KOPT-K1 (cell line): ENCODE results near the gene POLD2.
A peak's percentile ranks its signal among the peaks of the same experiment; 100 is the strongest.

Experiments
- H3K27ac ChIP-seq: fragments of 200-600 bp; sonication (generic); 2 replicates; pipeline ENCODE4 v1.5.1; 2016; ENCODE audit warnings: antibody characterized with exemption, mild to moderate bottlenecking, low read depth, low read length; ENCODE audit not compliant: poor library complexity, severe bottlenecking
- H3K36me3 ChIP-seq: fragments of 200-600 bp; sonication (generic); 2 replicates; pipeline ENCODE4 v1.5.1; 2017; ENCODE audit warnings: antibody characterized with exemption, mild to moderate bottlenecking, low read length, moderate library complexity; ENCODE audit not compliant: insufficient read depth
- H3K9me3 ChIP-seq: fragments of 200-600 bp; sonication (generic); 2 replicates; pipeline ENCODE4 v1.5.1; 2017; ENCODE audit warnings: antibody characterized with exemption, low read length, mild to moderate bottlenecking; ENCODE audit not compliant: insufficient read depth, poor library complexity, severe bottlenecking

Gene POLD2

DNA sequence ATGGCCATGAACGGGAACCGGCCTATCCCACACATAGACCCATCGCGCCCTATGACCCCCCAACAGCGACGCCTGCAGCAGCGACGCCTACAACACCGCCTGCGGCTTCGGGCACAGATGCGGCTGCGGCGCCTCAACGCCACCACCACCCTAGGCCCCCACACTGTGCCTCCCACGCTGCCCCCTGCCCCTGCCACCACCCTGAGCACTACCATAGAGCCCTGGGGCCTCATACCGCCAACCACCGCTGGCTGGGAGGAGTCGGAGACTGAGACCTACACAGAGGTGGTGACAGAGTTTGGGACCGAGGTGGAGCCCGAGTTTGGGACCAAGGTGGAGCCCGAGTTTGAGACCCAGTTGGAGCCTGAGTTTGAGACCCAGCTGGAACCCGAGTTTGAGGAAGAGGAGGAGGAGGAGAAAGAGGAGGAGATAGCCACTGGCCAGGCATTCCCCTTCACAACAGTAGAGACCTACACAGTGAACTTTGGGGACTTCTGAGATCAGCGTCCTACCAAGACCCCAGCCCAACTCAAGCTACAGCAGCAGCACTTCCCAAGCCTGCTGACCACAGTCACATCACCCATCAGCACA, 9.5 kb downstream of the POLD2 start:
- Histone ChIP-seq H3K36me3 (peaks cover 100% of the 10 kb centered on the region), H3K27ac (peak overlapping the region; percentile 44), H3K9me3 (no peaks in the 10 kb centered on the region)

DNA sequence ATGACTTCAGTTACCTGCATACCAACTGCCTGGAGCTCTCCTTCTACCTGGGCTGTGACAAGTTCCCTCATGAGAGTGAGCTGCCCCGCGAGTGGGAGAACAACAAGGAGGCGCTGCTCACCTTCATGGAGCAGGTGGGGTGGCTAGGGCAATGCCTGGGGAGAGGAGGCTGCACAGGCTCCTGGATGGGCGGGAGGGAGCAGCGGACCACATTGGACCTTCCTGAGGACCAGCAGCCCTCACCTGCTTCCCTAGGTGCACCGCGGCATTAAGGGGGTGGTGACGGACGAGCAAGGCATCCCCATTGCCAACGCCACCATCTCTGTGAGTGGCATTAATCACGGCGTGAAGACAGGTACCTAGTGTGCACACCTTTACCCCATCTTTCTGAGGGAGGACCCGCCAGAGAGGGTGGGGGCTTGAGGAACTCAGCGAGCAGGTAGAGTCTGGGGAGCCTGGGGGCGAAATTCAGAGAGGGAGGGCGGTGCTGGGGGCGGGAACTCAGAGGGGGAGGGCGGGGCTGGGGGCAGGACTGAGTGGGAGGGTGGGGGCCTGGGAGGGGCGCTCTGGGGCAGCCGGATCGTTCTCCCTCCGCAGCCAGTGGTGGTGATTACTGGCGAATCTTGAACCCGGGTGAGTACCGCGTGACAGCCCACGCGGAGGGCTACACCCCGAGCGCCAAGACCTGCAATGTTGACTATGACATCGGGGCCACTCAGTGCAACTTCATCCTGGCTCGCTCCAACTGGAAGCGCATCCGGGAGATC, 10.2 kb downstream of the POLD2 start:
- Histone ChIP-seq H3K36me3 (peaks cover 100% of the 10 kb centered on the region), H3K9me3 (no peaks in the 10 kb centered on the region), H3K27ac (peak overlapping the region; percentile 44)

DNA sequence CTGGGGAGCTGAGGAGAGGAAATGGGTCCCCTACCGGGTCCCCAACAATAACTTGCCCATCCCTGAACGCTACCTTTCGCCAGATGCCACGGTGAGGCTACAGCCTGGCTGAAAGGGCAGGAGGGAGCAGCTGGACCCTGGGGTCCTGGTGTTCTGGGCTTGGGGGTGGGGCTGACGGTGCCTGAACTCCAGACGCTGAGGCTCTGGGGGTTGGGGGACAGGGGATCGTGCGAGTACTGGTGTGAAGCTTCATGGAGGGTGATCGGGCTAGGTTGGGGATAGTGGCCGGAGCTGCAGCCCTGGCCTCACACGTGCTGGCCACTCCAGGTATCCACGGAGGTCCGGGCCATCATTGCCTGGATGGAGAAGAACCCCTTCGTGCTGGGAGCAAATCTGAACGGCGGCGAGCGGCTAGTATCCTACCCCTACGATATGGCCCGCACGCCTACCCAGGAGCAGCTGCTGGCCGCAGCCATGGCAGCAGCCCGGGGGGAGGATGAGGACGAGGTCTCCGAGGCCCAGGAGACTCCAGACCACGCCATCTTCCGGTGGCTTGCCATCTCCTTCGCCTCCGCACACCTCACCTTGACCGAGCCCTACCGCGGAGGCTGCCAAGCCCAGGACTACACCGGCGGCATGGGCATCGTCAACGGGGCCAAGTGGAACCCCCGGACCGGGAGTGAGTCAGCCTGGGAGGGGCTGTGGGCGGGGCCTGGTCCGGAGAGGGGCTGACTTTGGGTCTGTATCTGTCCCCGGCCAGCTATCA, 10.9 kb downstream of the POLD2 start:
- Histone ChIP-seq H3K27ac (peak overlapping the region; percentile 100), H3K9me3 (no peaks in the 10 kb centered on the region), H3K36me3 (peaks cover 100% of the 10 kb centered on the region)

DNA sequence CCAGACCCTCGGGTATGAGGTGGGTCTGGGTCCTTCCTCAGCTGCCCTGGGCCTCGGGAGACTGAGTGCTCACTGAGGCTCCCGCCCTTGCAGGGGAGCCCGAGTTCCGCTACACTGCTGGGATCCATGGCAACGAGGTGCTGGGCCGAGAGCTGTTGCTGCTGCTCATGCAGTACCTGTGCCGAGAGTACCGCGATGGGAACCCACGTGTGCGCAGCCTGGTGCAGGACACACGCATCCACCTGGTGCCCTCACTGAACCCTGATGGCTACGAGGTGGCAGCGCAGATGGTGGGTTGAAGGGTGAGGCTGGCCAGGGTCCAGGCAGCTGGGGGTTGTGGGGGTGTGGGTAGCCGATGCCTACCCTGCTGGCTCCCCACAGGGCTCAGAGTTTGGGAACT, 11.6 kb downstream of the POLD2 start:
- Histone ChIP-seq H3K36me3 (peaks cover 100% of the 10 kb centered on the region), H3K9me3 (no peaks in the 10 kb centered on the region), H3K27ac (peak overlapping the region; percentile 100)

DNA sequence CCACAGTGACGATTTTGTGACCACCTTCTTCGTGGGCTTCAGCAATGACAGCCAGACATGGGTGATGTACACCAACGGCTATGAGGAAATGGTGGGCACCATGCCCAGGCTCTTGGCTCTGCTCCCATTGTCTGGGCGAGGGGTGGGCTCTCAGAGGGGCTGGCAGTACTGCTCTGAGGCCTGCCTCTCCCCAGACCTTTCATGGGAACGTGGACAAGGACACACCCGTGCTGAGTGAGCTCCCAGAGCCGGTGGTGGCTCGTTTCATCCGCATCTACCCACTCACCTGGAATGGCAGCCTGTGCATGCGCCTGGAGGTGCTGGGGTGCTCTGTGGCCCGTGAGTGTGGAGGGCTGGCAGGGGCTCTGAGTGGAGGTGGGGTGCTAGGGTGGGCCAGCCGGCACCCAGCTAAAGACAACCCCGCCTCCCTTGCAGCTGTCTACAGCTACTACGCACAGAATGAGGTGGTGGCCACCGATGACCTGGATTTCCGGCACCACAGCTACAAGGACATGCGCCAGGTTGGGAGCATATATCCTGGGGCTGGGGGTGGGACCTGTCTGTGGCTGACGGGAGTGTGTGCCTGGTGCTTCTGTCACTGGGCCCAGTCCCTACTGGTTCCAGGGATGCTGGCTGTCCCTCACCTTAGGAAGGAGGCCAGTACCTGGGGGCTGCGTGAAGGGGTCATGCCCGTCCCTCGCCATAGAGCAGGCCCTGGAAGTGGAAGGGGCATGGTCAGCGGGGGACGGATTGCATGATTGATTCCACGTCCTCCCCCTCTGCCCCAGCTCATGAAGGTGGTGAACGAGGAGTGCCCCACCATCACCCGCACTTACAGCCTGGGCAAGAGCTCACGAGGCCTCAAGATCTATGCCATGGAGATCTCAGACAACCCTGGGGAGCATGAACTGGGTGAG, 12.4 kb downstream of the POLD2 start:
- Histone ChIP-seq H3K36me3 (peaks cover 100% of the 10 kb centered on the region), H3K27ac (peak overlapping the region; percentile 100), H3K9me3 (no peaks in the 10 kb centered on the region)

DNA sequence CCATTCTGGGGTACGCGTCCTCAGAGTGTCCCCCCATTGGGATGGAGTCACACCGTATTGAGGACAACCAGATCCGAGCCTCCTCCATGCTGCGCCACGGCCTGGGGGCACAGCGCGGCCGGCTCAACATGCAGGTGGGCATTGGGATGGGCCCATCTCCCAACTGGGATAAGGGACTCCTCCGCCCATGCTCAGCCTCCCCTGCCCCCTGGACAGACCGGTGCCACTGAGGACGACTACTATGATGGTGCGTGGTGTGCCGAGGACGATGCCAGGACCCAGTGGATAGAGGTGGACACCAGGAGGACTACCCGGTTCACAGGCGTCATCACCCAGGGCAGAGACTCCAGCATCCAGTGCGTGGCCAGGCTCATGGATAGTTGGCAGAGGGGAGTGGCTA, 13.4 kb downstream of the POLD2 start:
- peak overlapping the region; percentile 100 for H3K27ac ChIP-seq
- H3K36me3 ChIP-seq = peaks cover 100% of the 10 kb centered on the region
- H3K9me3 ChIP-seq = no peaks in the 10 kb centered on the region

DNA sequence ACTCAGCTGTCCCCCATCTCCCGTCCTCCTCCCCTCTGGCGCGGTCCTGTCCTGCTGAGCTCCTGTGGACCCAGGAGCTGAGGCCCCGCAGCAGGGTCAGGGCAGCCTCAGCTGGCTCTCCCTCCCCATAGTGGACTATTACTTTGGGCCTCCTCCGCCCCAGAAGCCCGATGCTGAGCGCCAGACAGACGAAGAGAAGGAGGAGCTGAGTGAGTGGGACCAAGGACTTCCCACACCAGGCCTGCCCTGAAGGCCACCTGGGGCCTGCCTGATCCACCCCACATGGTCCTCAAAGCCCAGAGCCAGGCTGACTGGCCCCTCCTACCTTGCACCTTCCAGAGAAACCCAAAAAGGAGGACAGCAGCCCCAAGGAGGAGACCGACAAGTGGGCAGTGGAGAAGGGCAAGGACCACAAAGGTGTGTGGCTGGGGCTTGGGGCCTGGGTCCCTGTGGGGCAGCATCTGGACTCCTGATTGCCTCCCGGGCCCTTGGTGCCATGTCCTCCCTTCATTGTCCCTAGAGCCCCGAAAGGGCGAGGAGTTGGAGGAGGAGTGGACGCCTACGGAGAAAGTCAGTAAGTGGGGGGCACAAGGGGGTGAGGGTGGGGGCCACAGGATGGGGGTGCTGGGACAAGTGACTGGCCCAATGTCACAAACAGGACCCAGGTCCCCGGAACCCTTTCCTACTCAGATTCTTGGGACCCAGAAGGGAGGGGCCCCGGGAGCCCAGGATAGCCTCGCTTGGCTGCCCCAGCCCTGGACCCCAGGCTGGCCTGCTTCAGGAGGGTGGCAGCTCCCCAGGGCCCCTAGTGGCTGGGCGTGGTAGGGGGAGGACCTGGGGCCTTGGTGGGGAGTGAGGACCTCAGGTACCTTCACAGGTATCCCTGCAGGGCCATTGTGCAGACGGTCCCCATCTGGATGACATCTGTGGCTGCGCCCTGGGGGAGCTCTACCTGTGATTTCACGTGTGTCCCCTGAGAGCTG, 14.3 kb downstream of the POLD2 start:
- Histone ChIP-seq H3K27ac (peak overlapping the region; percentile 100), H3K36me3 (peaks cover 93% of the 10 kb centered on the region), H3K9me3 (no peaks in the 10 kb centered on the region)

DNA sequence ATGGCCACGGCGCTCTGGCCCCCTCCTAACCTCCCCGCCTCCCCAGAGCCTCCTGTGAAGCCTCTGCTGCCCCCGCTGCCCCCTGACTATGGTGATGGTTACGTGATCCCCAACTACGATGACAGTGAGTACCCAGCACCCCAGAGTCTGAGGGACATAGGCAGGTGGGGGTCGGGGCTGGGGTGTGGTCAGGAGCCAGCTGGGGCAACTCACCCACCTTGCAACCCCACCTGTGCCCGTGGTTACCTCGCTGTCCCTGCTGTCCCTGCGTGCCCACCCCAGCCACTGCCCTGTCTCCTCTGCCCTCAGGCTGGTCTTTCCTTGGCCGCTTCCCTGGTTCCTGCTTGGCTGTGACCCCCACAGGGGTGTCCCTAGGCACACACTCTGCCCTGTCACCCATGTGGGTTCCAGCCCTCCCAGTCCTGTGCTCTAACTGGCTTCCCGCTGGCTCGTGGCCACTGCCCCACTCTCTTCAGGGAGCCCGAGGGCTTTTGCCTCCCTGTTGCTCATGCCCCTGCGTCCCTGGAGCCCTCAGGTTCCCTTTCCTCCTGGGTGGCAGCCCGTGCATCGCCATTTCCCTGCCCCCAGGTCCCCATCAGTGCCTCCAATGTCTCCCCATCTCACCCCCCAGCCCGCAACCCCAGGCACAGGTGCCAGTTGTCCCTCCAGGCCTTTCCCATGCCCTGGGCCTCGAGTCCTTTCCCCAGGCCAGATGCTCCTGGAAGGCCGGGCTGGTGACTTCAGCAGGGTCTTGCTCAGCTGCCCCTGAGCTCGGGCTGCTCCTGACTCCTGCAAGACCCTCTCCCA, 15.2 kb downstream of the POLD2 start:
- no peaks in the 10 kb centered on the region for H3K9me3 ChIP-seq
- H3K27ac ChIP-seq = peak overlapping the region; percentile 100
- peaks cover 84% of the 10 kb centered on the region for H3K36me3 ChIP-seq

DNA sequence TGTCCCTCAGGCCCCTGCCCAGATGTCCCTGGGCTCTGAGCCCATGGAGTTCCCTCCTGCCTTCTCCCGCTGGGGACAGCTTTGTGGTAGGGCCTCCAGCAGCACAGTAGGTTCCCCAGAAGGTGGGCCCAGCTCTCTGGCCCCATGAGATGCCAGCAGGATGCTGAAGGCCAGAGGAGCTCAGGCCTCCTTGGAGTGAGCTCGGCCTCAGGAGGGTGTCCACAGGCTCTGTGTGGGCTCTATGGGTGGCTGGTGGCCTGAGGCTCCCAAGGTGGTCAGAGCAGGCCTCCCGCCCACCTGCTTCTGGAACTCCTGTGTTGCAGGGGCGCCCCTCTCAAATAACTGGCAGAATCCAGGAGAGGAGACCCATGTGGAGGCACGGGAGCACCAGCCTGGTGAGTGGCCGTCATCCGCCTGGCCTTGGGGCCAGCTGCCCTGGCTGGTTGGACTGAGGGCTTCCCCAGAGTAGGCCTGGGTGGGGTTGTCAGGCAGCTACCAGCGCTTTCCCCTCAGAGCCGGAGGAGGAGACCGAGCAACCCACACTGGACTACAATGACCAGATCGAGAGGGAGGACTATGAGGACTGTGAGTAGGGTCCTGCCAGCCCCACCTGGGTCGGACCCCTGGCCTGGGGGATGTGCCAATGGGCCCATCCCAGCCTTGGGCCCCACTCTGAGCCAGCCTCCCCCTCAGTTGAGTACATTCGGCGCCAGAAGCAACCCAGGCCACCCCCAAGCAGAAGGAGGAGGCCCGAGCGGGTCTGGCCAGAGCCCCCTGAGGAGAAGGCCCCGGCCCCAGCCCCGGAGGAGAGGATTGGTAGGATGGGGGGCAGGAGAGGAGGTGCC, 16.0 kb downstream of the POLD2 start:
- Histone ChIP-seq H3K27ac (peak overlapping the region; percentile 100), H3K9me3 (no peaks in the 10 kb centered on the region), H3K36me3 (peaks cover 76% of the 10 kb centered on the region)

DNA sequence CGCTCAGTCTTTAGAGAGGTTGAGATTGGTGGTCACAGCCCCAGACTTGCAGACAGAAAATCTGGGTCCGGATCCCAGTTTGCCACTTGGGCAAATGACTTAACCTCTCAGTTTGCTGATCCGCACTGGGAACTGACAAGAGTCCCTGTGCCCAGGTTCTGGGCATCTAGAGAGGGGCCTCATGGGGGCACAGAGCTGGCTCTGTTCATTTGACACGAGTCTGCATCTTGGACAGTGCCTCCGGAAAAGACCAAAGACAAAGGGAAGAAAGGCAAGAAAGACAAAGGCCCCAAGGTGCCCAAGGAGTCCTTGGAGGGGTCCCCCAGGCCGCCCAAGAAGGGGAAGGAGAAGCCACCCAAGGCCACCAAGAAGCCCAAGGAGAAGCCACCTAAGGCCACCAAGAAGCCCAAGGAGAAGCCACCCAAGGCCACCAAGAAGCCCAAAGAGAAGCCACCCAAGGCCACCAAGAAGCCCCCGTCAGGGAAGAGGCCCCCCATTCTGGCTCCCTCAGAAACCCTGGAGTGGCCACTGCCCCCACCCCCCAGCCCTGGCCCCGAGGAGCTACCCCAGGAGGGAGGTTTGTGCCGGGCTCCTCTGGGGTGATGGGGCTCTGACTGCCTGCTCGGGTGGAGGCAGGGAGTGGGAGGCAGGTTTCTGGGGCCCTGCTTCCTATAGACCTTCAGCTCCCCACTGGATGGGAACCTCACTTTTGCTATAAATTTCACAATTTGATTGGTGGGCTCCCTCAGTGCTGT, 16.9 kb downstream of the POLD2 start:
- Histone ChIP-seq H3K27ac (peak overlapping the region; percentile 100), H3K36me3 (peaks cover 68% of the 10 kb centered on the region), H3K9me3 (no peaks in the 10 kb centered on the region)

DNA sequence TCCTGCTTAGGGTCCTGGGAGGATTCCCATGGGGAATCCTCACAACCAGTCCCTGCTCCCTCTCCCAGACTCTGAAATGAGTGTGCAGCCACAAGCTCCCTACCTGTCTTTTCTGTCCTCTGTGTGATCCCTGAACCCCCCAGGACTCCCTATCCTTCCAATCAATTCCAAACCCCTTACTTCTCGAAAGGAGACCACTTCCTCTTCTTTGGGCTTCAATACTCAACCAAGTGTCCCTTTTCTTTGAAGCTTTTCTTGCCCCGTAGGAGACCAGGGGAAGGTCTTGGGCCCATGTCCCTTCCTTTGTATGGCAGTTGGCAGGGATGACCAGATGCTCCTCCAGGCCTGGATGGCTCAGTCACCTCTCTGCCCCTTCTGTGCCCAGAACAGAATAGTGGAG, 17.5 kb downstream of the POLD2 start:
- Histone ChIP-seq H3K36me3 (peaks cover 61% of the 10 kb centered on the region), H3K27ac (peak overlapping the region; percentile 100), H3K9me3 (no peaks in the 10 kb centered on the region)
